ENCODE data around the gene ARHGEF40.

Gene ARHGEF40

DNA sequence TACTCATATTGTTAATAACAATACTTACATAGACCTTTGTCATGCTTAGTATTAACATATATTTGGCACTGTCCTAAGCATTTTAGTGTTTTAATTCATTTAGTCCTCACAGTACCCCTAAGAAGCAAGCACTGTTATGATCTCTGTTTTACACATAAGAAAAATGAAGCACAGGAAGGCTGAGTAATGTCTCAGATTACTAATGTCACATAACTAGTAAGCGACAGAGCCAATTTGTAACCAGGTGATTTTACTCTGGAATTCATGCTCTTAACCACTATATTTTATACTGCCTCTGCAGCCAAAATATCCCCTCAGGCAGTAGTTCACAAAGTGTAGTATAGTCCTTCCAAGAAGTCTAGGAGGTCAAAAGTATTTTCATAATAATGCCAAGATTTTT is 51.0 kb downstream of the ARHGEF40 start:
- DNase-seq (ENCODE audit: low read depth), result no peak

DNA sequence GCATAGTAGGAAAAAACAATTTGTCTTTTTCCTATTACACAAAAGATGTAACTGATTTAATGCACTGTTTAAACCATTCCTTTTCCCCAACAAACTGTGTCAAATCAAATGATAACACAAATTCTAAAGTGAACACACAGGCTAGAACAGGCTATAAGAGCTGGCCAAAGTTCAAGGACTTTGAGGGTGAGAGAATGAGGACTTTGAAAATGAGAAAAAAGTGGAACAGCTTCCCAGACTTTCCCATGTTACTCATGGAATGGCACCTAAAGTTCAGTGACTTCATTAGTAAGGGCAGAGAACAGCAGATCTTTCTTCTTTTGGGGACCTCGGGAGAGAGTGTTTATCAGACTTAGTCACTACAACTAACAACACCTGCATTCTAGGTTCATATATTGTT is 53.3 kb downstream of the ARHGEF40 start:
- no peak for DNase-seq (ENCODE audit: low read depth)

DNA sequence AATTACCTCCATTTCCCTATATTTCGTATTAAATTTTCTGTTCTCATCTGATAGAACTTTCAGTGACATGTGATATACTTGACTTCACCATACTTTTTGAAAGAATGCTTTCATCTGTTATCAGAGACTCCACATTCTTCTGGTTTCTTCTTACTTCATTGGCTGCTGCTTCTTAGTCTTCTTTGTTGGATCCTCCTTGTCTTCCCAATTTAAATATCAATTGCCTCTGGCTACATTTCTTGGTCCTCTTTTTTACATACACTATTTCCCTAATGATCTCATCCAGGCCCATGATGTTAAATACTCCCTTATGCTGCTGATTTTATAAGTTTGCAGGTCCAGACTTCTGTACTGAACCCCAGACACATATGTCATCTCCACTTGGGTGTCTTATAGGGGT is 63.8 kb downstream of the ARHGEF40 start:
- no peak for DNase-seq (ENCODE audit: low read depth)

DNA sequence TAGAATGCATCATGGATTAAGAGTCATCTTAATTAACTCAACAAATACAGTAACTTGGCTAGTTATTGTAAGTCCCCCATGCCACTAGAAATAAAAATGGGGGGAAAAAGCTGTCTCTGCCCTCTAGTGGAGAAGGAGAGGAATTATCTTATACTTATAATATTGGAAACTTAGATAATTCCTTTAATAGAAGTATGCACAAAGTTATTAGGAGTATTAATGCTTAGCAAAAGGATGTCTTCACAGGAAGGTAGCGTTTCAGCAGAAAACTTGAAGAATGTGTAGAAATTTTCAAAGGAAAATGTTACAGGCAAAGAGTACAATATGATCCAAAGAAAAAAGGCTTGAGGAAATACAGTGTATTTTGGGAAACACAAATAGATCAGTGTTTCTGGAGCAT is 65.9 kb downstream of the ARHGEF40 start:
- DNase-seq (ENCODE audit: low read depth), result no peak
